H1 (cell line): ENCODE data around the gene RBM46. TPM values are rescaled to one million over a fixed set of nuclear protein-coding genes. Genes with fewer than 3 reads are reported as not detected.

Experiments used
- CTCF ChIA-PET: fragments of 300-600 bp; sonication (Branson Sonifier 250); formaldehyde crosslinking; loops from one replicate; lab custom pipeline; 2021; ENCODE audit not compliant: partially characterized antibody; lab: Charles Lee
- POLR2A ChIA-PET: fragments of 300-600 bp; sonication (Branson Sonifier 250); formaldehyde crosslinking; loops from one replicate; lab custom pipeline; 2021; ENCODE audit warnings: inconsistent platforms; ENCODE audit not compliant: partially characterized antibody; lab: Charles Lee
- DNase-seq, 2 experiments: peaks; one replicate each; pipeline versions ENCODE4 v3.0.0 to v3.0.0-alpha.2; 2010 to 2022; ENCODE audit warnings: low spot score in 2 of 2, low read depth in 1 of 2, mixed read lengths in 1 of 2
- FAIRE-seq: peaks from 2 replicates; lab custom pipeline; 2011; peaks lifted over from hg19 to GRCh38; lab: Jason Lieb, UNC
- H2AFZ ChIP-seq: 2 replicates; pipeline ENCODE4 v1.8.1; 2012; ENCODE audit warnings: low read length, inconsistent platforms
- H2AK5ac ChIP-seq: 2 replicates; pipeline ENCODE4 v1.6.1; 2013; ENCODE audit warnings: low read depth, low read length
- H2BK120ac ChIP-seq: replicated peaks from 2 replicates; pipeline ENCODE3; 2013; ENCODE audit warnings: low read depth, low read length, inconsistent platforms
- H2BK12ac ChIP-seq: 2 replicates; pipeline ENCODE4 v1.6.1; 2013; ENCODE audit warnings: low read depth, low read length
- H2BK15ac ChIP-seq: 2 replicates; pipeline ENCODE4 v1.6.1; 2013; ENCODE audit warnings: low read length
- H2BK20ac ChIP-seq: 2 replicates; pipeline ENCODE4 v1.6.1; 2013; ENCODE audit warnings: low read length
- H2BK5ac ChIP-seq: 2 replicates; pipeline ENCODE4 v1.6.1; 2013; ENCODE audit warnings: low read depth, low read length
- H3K14ac ChIP-seq: 2 replicates; pipeline ENCODE4 v1.6.1; 2013; ENCODE audit warnings: inconsistent platforms; ENCODE audit not compliant: insufficient read length
- H3K18ac ChIP-seq: 2 replicates; pipeline ENCODE4 v1.6.1; 2013; ENCODE audit warnings: low read length; ENCODE audit errors: extremely low read depth
- H3K23ac ChIP-seq: 2 replicates; pipeline ENCODE4 v1.6.1; 2013; ENCODE audit warnings: inconsistent platforms; ENCODE audit not compliant: insufficient read length
- H3K23me2 ChIP-seq: 2 replicates; pipeline ENCODE4 v1.6.1; 2013; ENCODE audit warnings: low read depth, low read length
- H3K27ac ChIP-seq: 2 replicates; pipeline ENCODE4 v1.6.1; 2011; ENCODE audit warnings: low read depth, low read length, inconsistent platforms
- H3K27me3 ChIP-seq, 4 experiments: replicated peaks in 1 of 4; 1 replicate in 1 of 4; 2 replicates in 3 of 4; pipeline versions ENCODE4 v1.6.1 to v1.8.1; 2011 to 2013; ENCODE audit warnings: low read length in 3 of 4, mild to moderate bottlenecking in 3 of 4, inconsistent platforms in 2 of 4, mixed read lengths in 2 of 4, moderate library complexity in 1 of 4; ENCODE audit not compliant: control insufficient read depth in 3 of 4, insufficient read depth in 3 of 4; ENCODE audit errors: extremely low read depth in 1 of 4
- H3K36me3 ChIP-seq, 4 experiments: 2 replicates each; pipeline versions ENCODE4 v1.6.1 to v1.8.1; 2011 to 2013; ENCODE audit warnings: mild to moderate bottlenecking in 4 of 4, low read length in 3 of 4, moderate library complexity in 2 of 4, control low read depth in 1 of 4, inconsistent platforms in 1 of 4; ENCODE audit not compliant: insufficient read depth in 4 of 4, control insufficient read depth in 2 of 4
- H3K4ac ChIP-seq: replicated peaks from 2 replicates; pipeline ENCODE3; 2013; ENCODE audit warnings: low read length, low read depth, mixed read lengths, inconsistent platforms; ENCODE audit not compliant: insufficient read length
- H3K4me1 ChIP-seq, 4 experiments: replicated peaks in 1 of 4; 1 replicate in 1 of 4; 2 replicates in 3 of 4; pipeline versions ENCODE4 v1.6.1 to v1.8.1; 2011 to 2013; ENCODE audit warnings: low read length in 3 of 4, inconsistent platforms in 2 of 4, mixed read lengths in 1 of 4; ENCODE audit not compliant: insufficient read depth in 4 of 4, control insufficient read depth in 3 of 4
- H3K4me2 ChIP-seq, 2 experiments: 2 replicates each; pipeline versions ENCODE4 v1.6.1 to v1.8.1; 2011 to 2013; ENCODE audit warnings: low read depth in 2 of 2, low read length in 2 of 2, control low read depth in 1 of 2, inconsistent platforms in 1 of 2, mild to moderate bottlenecking in 1 of 2; ENCODE audit not compliant: insufficient read depth in 1 of 2
- H3K4me3 ChIP-seq, 4 experiments: fragments of 200-600, 300-600 bp in 1 of 4; sonication (generic), shearing (Covaris generic), sonication (Bioruptor Twin) in 1 of 4; 2 replicates each; pipeline versions ENCODE4 v1.5.1 to v1.8.1; 2011 to 2016; ENCODE audit warnings: low read length in 4 of 4, low read depth in 3 of 4, control low read depth in 2 of 4, inconsistent platforms in 2 of 4, mild to moderate bottlenecking in 2 of 4, mixed read lengths in 1 of 4, moderate library complexity in 1 of 4; ENCODE audit not compliant: insufficient read depth in 2 of 4; ENCODE audit errors: extremely low read depth in 1 of 4
- H3K56ac ChIP-seq: replicated peaks from 2 replicates; pipeline ENCODE3; 2013; ENCODE audit warnings: low read depth, mild to moderate bottlenecking, mixed read lengths, low read length, inconsistent platforms; ENCODE audit not compliant: insufficient read length
- H3K79me1 ChIP-seq: 2 replicates; pipeline ENCODE4 v1.6.1; 2013; ENCODE audit warnings: low read depth, low read length, control low read depth
- H3K79me2 ChIP-seq, 2 experiments: 2 replicates each; pipeline versions ENCODE4 v1.6.1 to v1.8.1; 2012 to 2013; ENCODE audit warnings: low read length in 2 of 2, mild to moderate bottlenecking in 2 of 2, inconsistent platforms in 1 of 2; ENCODE audit not compliant: insufficient read depth in 2 of 2, control insufficient read depth in 1 of 2
- H3K9ac ChIP-seq, 4 experiments: replicated peaks in 1 of 4; 1 replicate in 1 of 4; 2 replicates in 3 of 4; pipeline versions ENCODE4 v1.6.1 to v1.8.1; 2011 to 2013; ENCODE audit warnings: low read depth in 3 of 4, low read length in 3 of 4, control low read depth in 2 of 4, mild to moderate bottlenecking in 2 of 4, moderate library complexity in 2 of 4, inconsistent platforms in 1 of 4; ENCODE audit errors: extremely low read depth in 1 of 4
- H3K9me3 ChIP-seq, 2 experiments: 2 replicates each; pipeline versions ENCODE4 v1.6.1 to v1.8.1; 2012 to 2013; ENCODE audit warnings: mild to moderate bottlenecking in 2 of 2, moderate library complexity in 2 of 2, control low read depth in 1 of 2, inconsistent platforms in 1 of 2, low read depth in 1 of 2, low read length in 1 of 2, mixed read lengths in 1 of 2; ENCODE audit not compliant: insufficient read depth in 2 of 2
- H4K20me1 ChIP-seq, 2 experiments: replicated peaks in 1 of 2; 2 replicates each; pipeline versions ENCODE3 to v1.8.1; 2011 to 2013; ENCODE audit warnings: inconsistent platforms in 2 of 2, low read length in 2 of 2, mild to moderate bottlenecking in 1 of 2; ENCODE audit not compliant: insufficient read depth in 2 of 2, control insufficient read depth in 1 of 2
- H4K5ac ChIP-seq: 2 replicates; pipeline ENCODE4 v1.6.1; 2013; ENCODE audit warnings: low read length, low read depth, mixed read lengths, inconsistent platforms; ENCODE audit not compliant: insufficient read length
- H4K8ac ChIP-seq: 2 replicates; pipeline ENCODE4 v1.8.0; 2013; ENCODE audit warnings: mild to moderate bottlenecking, moderate library complexity, low read length, inconsistent platforms; ENCODE audit not compliant: insufficient read depth; ENCODE audit errors: extremely low read depth
- H4K91ac ChIP-seq: replicated peaks from 2 replicates; pipeline ENCODE3; 2013; ENCODE audit warnings: low read length, mixed read lengths, inconsistent platforms; ENCODE audit not compliant: insufficient read length
- BACH1 ChIP-seq: IDR thresholded peaks from 2 replicates; pipeline ENCODE4 v1.6.1; 2012; ENCODE audit warnings: low read length, improper control_type of control experiment
- CHD1 ChIP-seq: IDR thresholded peaks from 2 replicates; pipeline ENCODE4 v1.6.1; 2012; ENCODE audit warnings: low read depth, low read length, improper control_type of control experiment
- EZH2 ChIP-seq: fragments of 200-600 bp; sonication (generic); IDR thresholded peaks from 2 replicates; pipeline ENCODE4 v1.7.1; 2012; ENCODE audit warnings: low read depth, mild to moderate bottlenecking, moderate library complexity, low read length, inconsistent platforms; ENCODE audit not compliant: severe bottlenecking
- HDAC2 ChIP-seq, 2 experiments: fragments of 300-600 bp in 1 of 2; sonication (generic) in 1 of 2; IDR thresholded peaks; 2 replicates each; pipeline ENCODE4 v1.6.1; 2011 to 2012; ENCODE audit warnings: low read depth in 2 of 2, low read length in 2 of 2, mild to moderate bottlenecking in 2 of 2, moderate library complexity in 2 of 2, borderline replicate concordance in 1 of 2, inconsistent platforms in 1 of 2
- MAX ChIP-seq: IDR thresholded peaks from 2 replicates; pipeline ENCODE4 v1.6.1; 2012; ENCODE audit warnings: inconsistent platforms
- NANOG ChIP-seq: IDR thresholded peaks from 2 replicates; pipeline ENCODE4 v1.6.1; 2011; ENCODE audit warnings: low read length, low read depth, mild to moderate bottlenecking, inconsistent platforms; ENCODE audit not compliant: insufficient read depth, poor library complexity, severe bottlenecking
- RAD21 ChIP-seq, 2 experiments: IDR thresholded peaks in 1 of 2; conservative IDR thresholded peaks in 1 of 2; 2 replicates each; pipeline ENCODE4 v1.6.1; 2011; ENCODE audit warnings: low read depth in 2 of 2, low read length in 2 of 2, improper control_type of control experiment in 1 of 2, inconsistent platforms in 1 of 2, mild to moderate bottlenecking in 1 of 2, moderate library complexity in 1 of 2
- RXRA ChIP-seq: IDR thresholded peaks from 2 replicates; pipeline ENCODE4 v1.6.1; 2011; ENCODE audit warnings: low read depth, mild to moderate bottlenecking, low read length, moderate library complexity; ENCODE audit not compliant: insufficient read depth
- SIN3A ChIP-seq, 2 experiments: IDR thresholded peaks in 1 of 2; conservative IDR thresholded peaks in 1 of 2; 2 replicates each; pipeline ENCODE4 v1.6.1; 2011 to 2012; ENCODE audit warnings: low read length in 2 of 2, improper control_type of control experiment in 1 of 2, low read depth in 1 of 2, mild to moderate bottlenecking in 1 of 2
- SIRT6 ChIP-seq: IDR thresholded peaks from one replicate; pipeline ENCODE4 v1.7.1; 2012; ENCODE audit warnings: low read length, inconsistent platforms
- SUZ12 ChIP-seq: fragments of 200-600 bp; sonication (generic); IDR thresholded peaks from 2 replicates; pipeline ENCODE4 v1.6.1; 2012; ENCODE audit warnings: mild to moderate bottlenecking, inconsistent platforms, low read length, moderate library complexity, mixed read lengths
- YY1 ChIP-seq: IDR thresholded peaks from 2 replicates; pipeline ENCODE4 v1.6.1; 2011; ENCODE audit warnings: low read depth, mild to moderate bottlenecking, low read length
- WGBS, 2 experiments: shearing (Covaris generic) in 1 of 2; methylation state at CpG; one replicate each; pipeline versions ENCODE4 v1.1.6 to v1.1.7; 2013 to 2015; ENCODE audit warnings: low lambda C conversion rate in 2 of 2, mixed read lengths in 2 of 2, inconsistent platforms in 1 of 2, low coverage in 1 of 2, missing lambda C conversion rate in 1 of 2; ENCODE audit not compliant: insufficient replicate concordance in 2 of 2, insufficient coverage in 1 of 2, insufficient read length in 1 of 2; ENCODE audit errors: extremely low coverage in 1 of 2, missing lambda C conversion rate in 1 of 2; 5-methylcytosine and 5-hydroxymethylcytosine counted together
- polyA plus RNA-seq, 7 experiments: library from polyadenylated mRNA; depleted of rRNA in 3 of 7; stranded (reverse) in 5 of 7; unstranded in 2 of 7; fragments of >200 nt in 5 of 7; fragments of 200-250 nt in 2 of 7; gene quantifications; 1 replicate in 5 of 7; 2 replicates in 1 of 7; 4 replicates in 1 of 7; pipeline versions ENCODE4 v1.2.1 to v1.2.3, GENCODE V29; 2011 to 2013; ENCODE audit warnings: missing spikeins in 2 of 7, mixed read lengths in 2 of 7
- total RNA-seq: library from RNA; stranded (reverse); fragmentation: NEBNext Ultra II Directional; extraction: Animal tissue kit (Norgen Biotek cat#: 25700); gene quantifications from 2 replicates; pipeline ENCODE4 v1.2.1, GENCODE V29; 2021

Gene RBM46
- total and polyA plus RNA-seq, 2 of the 8 experiments (the other 6 are each of a cell fraction or from before 2014, with no cell fraction given) = 0.12 to 0.54 TPM

GRCh38 chr4:154877110-154877760, 96.2 kb downstream of the RBM46 start:
- Histone ChIP-seq H3K23me2 (peaks cover 2% of the 10 kb centered on the region; the same call in 1 of the 2 replicates), H3K9ac (no peak overlapping the region), H2AFZ (0 out of 2 replicates have a peak overlapping the region, but pooled peaks have one; percentile 13), H2BK15ac (no peak overlapping the region), H3K36me3 (peaks cover 0 to 3% (median 0%) of the 10 kb centered on the region in 4 experiments; a peak in 1 of 8 replicates), H3K56ac (no peak overlapping the region), H3K27ac (no peak overlapping the region), H3K9me3 (peaks cover 12 to 13% of the 10 kb centered on the region in 2 experiments), H2BK12ac (no peak overlapping the region), H3K27me3 (no peaks in the 10 kb centered on the region), H4K8ac (no peak overlapping the region), H3K4ac (no peak overlapping the region), H2BK120ac (no peak overlapping the region), H3K79me2 (no peaks in the 10 kb centered on the region), H2AK5ac (no peak overlapping the region), H3K14ac (no peak overlapping the region), H3K4me3 (no peak overlapping the region), H2BK5ac (no peak overlapping the region), H3K4me1 (no peaks in the 10 kb centered on the region; a peak in 1 of 7 replicates), H3K4me2 (no peak overlapping the region), H3K23ac (no peak overlapping the region), H3K79me1 (no peaks in the 10 kb centered on the region), H4K5ac (no peak overlapping the region), H2BK20ac (no peak overlapping the region), H4K20me1 (no peaks in the 10 kb centered on the region), H4K91ac (no peak overlapping the region), H3K18ac (no peak overlapping the region)
- ChIA-PET CTCF (interaction anchor here (1.0 to 2.2 kb wide), 6 partner anchors 10 to 318 kb away, joined by 3 to 7 read pairs (median 4); no protein-coding TSS in a partner anchor), POLR2A (no interaction called here)
- FAIRE-seq (no peak), DNase-seq (no peak)
- WGBS, 2 experiments = 95% methylated on average over 8 of the region's 8 CpGs; no CpG with 5 or more reads in 1 of the 2 experiments
- TF ChIP-seq SUZ12 (no peak), CHD1 (no peak), MAX (no peak), YY1 (no peak), SIRT6 (no peak), SIN3A (conservative IDR thresholded peaks at IDR 0.05 in 1 of 2, IDR thresholded peaks at IDR 0.05 in 1 of 2; ENCODE audit: low read depth in 1 of 2, low read length in 2 of 2) (no peak), RXRA (no peak), NANOG (no peak), HDAC2 (IDR thresholded peaks at IDR 0.05; ENCODE audit: borderline replicate concordance in 1 of 2, low read depth in 2 of 2, low read length in 2 of 2) (no peak), EZH2 (no peak), BACH1 (no peak), RAD21 (IDR thresholded peaks at IDR 0.05 in 1 of 2, conservative IDR thresholded peaks at IDR 0.05 in 1 of 2; ENCODE audit: low read depth in 2 of 2, low read length in 2 of 2) (no peak)
